Heart right ventricle (tissue), 16 donors: ENCODE results near the gene MGMT. TPM values are rescaled to one million over a fixed set of nuclear protein-coding genes. Genes with fewer than 3 reads are reported as not detected.
"Not testable (repeated sequence)": the region's sequence is repeated elsewhere in the genome, so short reads cannot be mapped to it uniquely, and the experiment has no call there.

ENCODE experiments used
- ATAC-seq, 8 donors: fragments of 200-7000 bp; cut with Tn5 transposase; one replicate each; pipeline ENCODE4 v1.9.1; 2020; ENCODE audit warnings: mild to moderate bottlenecking in 8 of 8, moderate library complexity in 8 of 8, moderate number of reproducible peaks in 1 of 8
- DNase-seq, 2 donors: peaks; one replicate each; pipeline ENCODE4 v3.0.0-alpha.2; 2020
- H3K27ac ChIP-seq, 10 donors: fragments of 200-600 bp; sonication (generic) in 2 of 10; one replicate each; pipeline versions ENCODE4 v1.5.0 to v1.8.0; 2020 to 2022; ENCODE audit warnings: mild to moderate bottlenecking in 3 of 10
- H3K27me3 ChIP-seq, 7 donors: fragments of 200-600 bp; one replicate each; pipeline ENCODE4 v1.8.0; 2021 to 2022; ENCODE audit warnings: mild to moderate bottlenecking in 2 of 7
- H3K36me3 ChIP-seq, 9 donors: fragments of 200-600 bp; sonication (generic) in 1 of 9; one replicate each; pipeline versions ENCODE4 v1.5.0 to v1.8.0; 2020 to 2022; ENCODE audit warnings: mild to moderate bottlenecking in 2 of 9
- H3K4me1 ChIP-seq, 9 donors: fragments of 200-600 bp; sonication (generic) in 1 of 9; one replicate each; pipeline versions ENCODE4 v1.5.0 to v1.8.0; 2020 to 2022; ENCODE audit warnings: mild to moderate bottlenecking in 4 of 9
- H3K4me3 ChIP-seq, 10 donors: fragments of 200-600 bp; sonication (generic) in 2 of 10; one replicate each; pipeline versions ENCODE4 v1.5.0 to v1.8.0; 2020 to 2022; ENCODE audit warnings: mild to moderate bottlenecking in 7 of 10, moderate library complexity in 2 of 10
- H3K9me3 ChIP-seq, 11 donors: fragments of 200-600 bp in 10 of 11; sonication (generic) in 2 of 11; one replicate each; pipeline versions ENCODE4 v1.5.0 to v1.8.0; 2013 to 2022; ENCODE audit warnings: mild to moderate bottlenecking in 2 of 11, control low read depth in 1 of 11, moderate library complexity in 1 of 11
- WGBS, 2 donors: extraction: QIAGEN DNeasy Blood & Tissue Kit; methylation state at CpG; one replicate each; pipeline ENCODE4 v1.1.7; 2013; ENCODE audit warnings: inconsistent platforms in 1 of 2; 5-methylcytosine and 5-hydroxymethylcytosine counted together
- intact Hi-C, 10 donors: fragments of 100-400 bp; cut with DNase I; formaldehyde crosslinking; loops; one replicate each; pipeline versions ENCODE4 v1.11.1 to v1.14.2; 2022
- polyA plus RNA-seq, 2 donors: library from polyadenylated mRNA; stranded (reverse); fragments of 200-250 nt; gene quantifications; one replicate each; pipeline ENCODE4 v1.2.3, GENCODE V29; 2013
- total RNA-seq, 10 donors: library from RNA; stranded (reverse); fragmentation: NEBNext Ultra II Directional in 3 of 10; extraction: Animal tissue kit (Norgen Biotek cat#: 25700) in 3 of 10; gene quantifications; one replicate each; pipeline versions ENCODE4 v1.2.1 to v1.2.4, GENCODE V29; 2021 to 2023
- TF ChIP-seq, protein P1 (sequence below), 9 donors: fragments of 200-600 bp; sonication (generic) in 2 of 9; IDR thresholded peaks; one replicate each; pipeline versions ENCODE4 v1.5.0 to v1.8.0; 2021 to 2022; ENCODE audit warnings: antibody characterized with exemption in 9 of 9, mild to moderate bottlenecking in 5 of 9, moderate library complexity in 1 of 9
- donor health status: Arrhythmogenic right ventricular cardiomyopathy.
- donor health status: ischemic (EF 13 %, LVEDD 7.1; RV severe dilation, severe dysfunction).
- donor health status: healthy with polysubstance abuse.
- donor health status: DM: no; HTN: yes; CAD: no.
- donor health status: DM: no; HTN: no; CAD: no.
- donor health status: ischemic (EF 25% LVEDD 6.9; RV normal size, moderate dysfunction).
- donor health status: ischemic (EF 25% LVEDD 5.7; RV mildly dilated, moderate dysfunction).
- donor health status: healthy.
- donor health status: DM: yes; HTN: yes; CAD: no.
- donor health status: Ischemic cardiomyopathy.
- donor health status: ischemic (EF 35%, LVEDD 5.7; RV mildly dilated, moderate dysfunction).
- donor health status: nonischemic (EF 11% LVEDD 7.7; RV severe dilation, severe dysfunction).
- donor health status: DM: yes; HTN: yes; CAD: no.
- donor health status: PGD.
- donor health status: ischemic (EF 29% LVEDD 5.4; RV normal size, mild dysfunction).
- donor health status: nonischemic (EF 23%, LVEDD 6.1; RV moderate dilation, normal function).

Gene MGMT
- total and polyA plus RNA-seq, 12 donors: 8.4 to 17.8 (median 12.9) TPM

DNA sequence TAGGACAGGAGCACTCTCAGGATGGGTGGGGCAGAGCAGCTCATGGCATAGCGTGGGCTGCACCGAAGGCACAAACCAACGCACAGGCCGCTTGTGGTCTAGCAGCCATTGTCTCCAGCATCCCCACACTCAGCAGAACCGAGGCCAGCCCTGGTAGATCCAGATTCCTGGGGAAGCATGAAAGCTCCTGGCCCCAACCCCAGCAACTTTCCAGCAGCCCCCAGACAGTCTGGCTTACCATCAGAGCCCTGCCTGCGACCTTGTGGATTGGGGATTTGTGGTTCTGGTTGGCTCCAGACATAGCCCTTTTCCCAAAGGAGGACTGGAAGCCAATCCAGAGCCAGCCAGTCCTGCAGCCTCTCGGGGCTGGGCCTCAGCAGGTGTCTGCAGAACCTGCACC, 33.8 kb upstream of the MGMT start:
- Histone ChIP-seq H3K4me1 (peaks cover 0 to 28% (median 6%) of the 10 kb centered on the region in 9 donors), H3K9me3 (no peaks in the 10 kb centered on the region), H3K36me3 (no peaks in the 10 kb centered on the region), H3K27ac (no peak overlapping the region), H3K27me3 (no peaks in the 10 kb centered on the region), H3K4me3 (no peak overlapping the region)
- ATAC-seq (no peak), DNase-seq (no peak)
- 87 to 89% methylated on average over 7 of the region's 7 CpGs for WGBS, 2 donors
- intact Hi-C loops: no loop called here
- TF ChIP-seq, protein P1, sequence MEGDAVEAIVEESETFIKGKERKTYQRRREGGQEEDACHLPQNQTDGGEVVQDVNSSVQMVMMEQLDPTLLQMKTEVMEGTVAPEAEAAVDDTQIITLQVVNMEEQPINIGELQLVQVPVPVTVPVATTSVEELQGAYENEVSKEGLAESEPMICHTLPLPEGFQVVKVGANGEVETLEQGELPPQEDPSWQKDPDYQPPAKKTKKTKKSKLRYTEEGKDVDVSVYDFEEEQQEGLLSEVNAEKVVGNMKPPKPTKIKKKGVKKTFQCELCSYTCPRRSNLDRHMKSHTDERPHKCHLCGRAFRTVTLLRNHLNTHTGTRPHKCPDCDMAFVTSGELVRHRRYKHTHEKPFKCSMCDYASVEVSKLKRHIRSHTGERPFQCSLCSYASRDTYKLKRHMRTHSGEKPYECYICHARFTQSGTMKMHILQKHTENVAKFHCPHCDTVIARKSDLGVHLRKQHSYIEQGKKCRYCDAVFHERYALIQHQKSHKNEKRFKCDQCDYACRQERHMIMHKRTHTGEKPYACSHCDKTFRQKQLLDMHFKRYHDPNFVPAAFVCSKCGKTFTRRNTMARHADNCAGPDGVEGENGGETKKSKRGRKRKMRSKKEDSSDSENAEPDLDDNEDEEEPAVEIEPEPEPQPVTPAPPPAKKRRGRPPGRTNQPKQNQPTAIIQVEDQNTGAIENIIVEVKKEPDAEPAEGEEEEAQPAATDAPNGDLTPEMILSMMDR (IDR thresholded peaks at IDR 0.05): no peak

DNA sequence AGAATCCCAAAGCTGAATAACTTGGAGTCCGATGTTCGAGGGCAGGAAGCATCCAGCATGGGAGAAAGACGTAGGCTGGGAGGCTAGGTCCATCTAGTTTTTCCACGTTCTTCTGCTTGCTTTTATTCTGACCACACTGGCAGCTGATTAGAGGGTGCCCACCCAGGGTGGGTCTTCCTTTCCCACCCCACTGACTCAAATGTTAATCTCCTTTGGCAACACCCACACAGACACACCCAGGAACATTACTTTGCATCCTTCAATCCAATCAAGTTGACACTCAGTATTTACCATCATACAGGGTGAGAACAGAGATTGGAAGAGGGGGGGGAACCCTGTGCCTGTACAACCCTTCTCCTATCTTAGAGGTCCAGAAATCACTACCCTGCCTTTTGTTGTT, 31.3 kb upstream of the MGMT start:
- not testable (repeated sequence) for H3K27ac ChIP-seq, ATAC-seq

DNA sequence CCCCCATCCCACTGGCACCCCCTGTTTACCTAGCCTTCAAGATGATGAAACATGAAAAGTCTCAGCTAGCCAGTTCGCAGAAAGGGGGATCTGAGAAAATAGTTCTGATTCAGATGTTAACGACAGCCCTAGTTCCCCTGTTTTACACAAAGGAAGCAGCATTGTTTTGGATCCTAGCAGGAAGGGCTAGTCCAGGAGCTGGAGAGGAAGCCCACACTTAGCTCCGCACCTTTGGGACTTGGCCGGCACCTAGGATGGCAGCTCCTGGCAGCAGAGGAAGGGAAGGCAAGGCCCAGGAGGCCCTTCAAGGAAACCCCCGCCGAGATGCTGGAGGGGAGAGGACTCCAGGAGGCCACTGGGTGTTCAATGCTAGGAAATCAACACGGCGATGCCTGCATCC, 29.0 kb upstream of the MGMT start:
- DNase-seq (peak in 1 of 2 donors; percentile 18), ATAC-seq (peak in 5 of 8 donors; percentile 11 to 79 (median 75))
- H3K36me3 ChIP-seq: no peaks in the 10 kb centered on the region
- WGBS, 2 donors: 61 to 62% methylated on average over 8 of the region's 8 CpGs
- H3K9me3 ChIP-seq: no peaks in the 10 kb centered on the region
- H3K27ac ChIP-seq: peak overlapping the region in 6 of 10 donors; percentile 20 to 72 (median 51)
- no peaks in the 10 kb centered on the region for H3K27me3 ChIP-seq
- no peak overlapping the region for H3K4me3 ChIP-seq
- TF ChIP-seq, protein P1 (IDR thresholded peaks at IDR 0.05): no peak
- H3K4me1 ChIP-seq: peaks cover 0 to 17% (median 11%) of the 10 kb centered on the region in 9 donors
- intact Hi-C loops: no loop called here

More for the DNA sequence above, 31.3 kb upstream of the MGMT start:
- DNase-seq, H3K27me3 ChIP-seq, H3K4me3 ChIP-seq, H3K9me3 ChIP-seq, H3K36me3 ChIP-seq, intact Hi-C loops: not testable (repeated sequence)
- peaks cover 0 to 36% (median 11%) of the 10 kb centered on the region in 9 donors for H3K4me1 ChIP-seq
- 91 to 95% methylated on average over 4 of the region's 4 CpGs for WGBS, 2 donors

DNA sequence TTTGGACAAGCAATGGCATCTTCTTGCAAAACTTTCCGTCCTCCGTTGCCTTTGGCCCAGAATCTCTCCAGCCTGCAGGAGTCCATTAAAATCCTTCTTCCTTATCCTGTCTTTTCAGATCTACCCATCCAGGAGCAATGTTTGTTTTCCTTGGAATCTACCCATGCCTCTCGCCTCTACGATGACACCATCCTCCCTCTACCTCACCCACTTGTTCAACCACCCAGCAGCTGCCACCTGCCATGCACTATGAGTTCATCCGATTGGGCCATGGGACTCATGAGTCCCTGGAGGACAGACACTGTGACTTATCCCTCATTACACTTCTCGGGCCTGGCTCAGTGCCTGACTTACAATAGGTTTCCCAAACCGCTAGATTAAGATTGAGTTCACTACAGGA, 26.8 kb upstream of the MGMT start:
- no peak overlapping the region for H3K4me3 ChIP-seq
- TF ChIP-seq, protein P1 (IDR thresholded peaks at IDR 0.05): no peak
- no peaks in the 10 kb centered on the region for H3K36me3 ChIP-seq
- no peaks in the 10 kb centered on the region for H3K27me3 ChIP-seq
- DNase-seq: no peak
- intact Hi-C loops: no loop called here
- ATAC-seq: no peak
- no peak overlapping the region for H3K27ac ChIP-seq
- H3K9me3 ChIP-seq: no peaks in the 10 kb centered on the region
- H3K4me1 ChIP-seq: peaks cover 0 to 17% (median 11%) of the 10 kb centered on the region in 9 donors
- 92 to 97% methylated on average over 7 of the region's 7 CpGs for WGBS, 2 donors

DNA sequence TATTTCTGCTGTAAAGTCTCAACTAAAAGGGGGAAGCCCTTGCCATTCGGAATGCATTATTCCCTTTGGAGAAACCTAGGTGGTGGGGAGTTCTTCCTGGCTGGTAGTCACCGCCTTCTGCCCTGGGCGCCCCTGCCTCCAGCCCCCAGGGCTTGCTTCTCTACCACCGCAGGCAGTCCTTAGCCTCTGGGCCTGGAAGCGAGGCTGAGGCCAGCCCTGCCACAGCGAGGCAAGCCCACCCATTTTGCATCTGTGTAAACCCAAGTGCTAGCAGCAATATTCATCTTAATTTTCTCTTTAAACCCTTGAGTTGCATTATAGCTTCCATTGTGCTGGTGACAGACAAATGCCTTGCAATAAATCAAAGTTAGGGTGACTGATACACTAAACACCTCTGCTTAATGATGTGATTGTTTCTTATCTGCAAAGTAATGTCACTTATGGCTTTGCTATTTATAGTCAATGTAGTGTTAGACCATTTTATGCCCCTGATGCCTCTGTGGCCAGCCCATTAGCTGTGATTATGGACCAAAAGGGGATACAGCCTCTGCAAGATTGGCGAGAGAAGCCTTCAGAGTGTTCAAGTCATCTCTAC, 26.2 kb upstream of the MGMT start:
- ATAC-seq (no peak), DNase-seq (no peak)
- WGBS, 2 donors: 87 to 97% methylated on average over 7 of the region's 7 CpGs
- H3K27me3 ChIP-seq: no peaks in the 10 kb centered on the region
- intact Hi-C loops: no loop called here
- no peak overlapping the region for H3K27ac ChIP-seq
- H3K4me1 ChIP-seq: peaks cover 0 to 17% (median 11%) of the 10 kb centered on the region in 9 donors
- TF ChIP-seq, protein P1 (IDR thresholded peaks at IDR 0.05): no peak
- no peak overlapping the region for H3K4me3 ChIP-seq
- H3K9me3 ChIP-seq: no peaks in the 10 kb centered on the region
- no peaks in the 10 kb centered on the region for H3K36me3 ChIP-seq
